CD4-positive, alpha-beta T cell treated with Interleukin-17A for 4 hours (primary cell): ENCODE measurements around the gene LANCL1.

Source experiments
- DNase-seq: peaks from one replicate; pipeline ENCODE4 v3.0.0-alpha.2; 2020; ENCODE audit warnings: mixed read lengths

Gene LANCL1, protein sequence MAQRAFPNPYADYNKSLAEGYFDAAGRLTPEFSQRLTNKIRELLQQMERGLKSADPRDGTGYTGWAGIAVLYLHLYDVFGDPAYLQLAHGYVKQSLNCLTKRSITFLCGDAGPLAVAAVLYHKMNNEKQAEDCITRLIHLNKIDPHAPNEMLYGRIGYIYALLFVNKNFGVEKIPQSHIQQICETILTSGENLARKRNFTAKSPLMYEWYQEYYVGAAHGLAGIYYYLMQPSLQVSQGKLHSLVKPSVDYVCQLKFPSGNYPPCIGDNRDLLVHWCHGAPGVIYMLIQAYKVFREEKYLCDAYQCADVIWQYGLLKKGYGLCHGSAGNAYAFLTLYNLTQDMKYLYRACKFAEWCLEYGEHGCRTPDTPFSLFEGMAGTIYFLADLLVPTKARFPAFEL

DNA sequence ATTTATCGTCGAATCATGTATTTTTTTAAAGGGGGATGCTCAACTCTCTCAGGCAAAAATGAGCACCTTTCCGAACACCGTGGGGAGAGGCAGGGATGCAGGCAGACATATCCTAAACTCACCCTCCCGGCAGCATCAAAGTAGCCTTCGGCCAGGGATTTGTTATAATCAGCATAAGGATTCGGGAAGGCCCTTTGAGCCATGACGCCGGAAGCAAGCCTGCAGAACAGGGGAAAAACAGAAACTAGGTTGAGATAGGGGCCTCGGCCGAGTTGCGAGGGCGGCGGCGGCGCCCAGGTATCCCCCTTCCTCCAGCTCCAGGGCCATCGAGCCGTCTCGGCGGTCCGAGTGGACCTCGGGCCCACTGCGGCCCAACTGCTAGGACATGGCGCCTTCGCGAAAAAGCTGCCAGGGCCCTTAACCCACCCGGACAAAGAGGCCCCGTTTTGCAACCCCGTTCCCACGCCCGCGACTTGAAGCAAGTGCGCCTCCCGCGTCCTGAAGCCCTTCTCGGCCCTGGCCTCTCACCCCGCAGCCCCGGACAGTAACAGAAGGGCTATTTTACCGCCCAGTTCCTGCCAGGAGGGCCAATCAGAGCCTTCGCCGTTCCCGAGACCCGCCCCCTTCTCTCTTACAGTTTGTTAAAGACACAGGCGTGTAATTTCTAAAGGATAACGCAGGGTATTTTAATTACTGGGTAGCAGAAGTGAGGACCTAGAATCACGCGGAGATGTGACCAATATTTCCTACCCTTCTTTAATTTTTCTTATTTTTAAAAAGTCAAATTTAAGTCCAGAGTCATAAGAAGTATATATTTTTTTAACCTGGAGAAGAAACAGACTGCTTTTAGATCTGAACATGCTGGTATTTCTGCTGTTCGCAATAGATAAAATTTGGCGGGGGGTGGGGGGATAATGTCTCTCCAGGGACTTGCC is at the start of gene LANCL1:
TSS of gene LANCL1 (minus strand) at position 566 of the 935 bp plus-strand sequence. CDS start at position 203, 363 bp downstream.
- peak; percentile 85 for DNase-seq

DNA sequence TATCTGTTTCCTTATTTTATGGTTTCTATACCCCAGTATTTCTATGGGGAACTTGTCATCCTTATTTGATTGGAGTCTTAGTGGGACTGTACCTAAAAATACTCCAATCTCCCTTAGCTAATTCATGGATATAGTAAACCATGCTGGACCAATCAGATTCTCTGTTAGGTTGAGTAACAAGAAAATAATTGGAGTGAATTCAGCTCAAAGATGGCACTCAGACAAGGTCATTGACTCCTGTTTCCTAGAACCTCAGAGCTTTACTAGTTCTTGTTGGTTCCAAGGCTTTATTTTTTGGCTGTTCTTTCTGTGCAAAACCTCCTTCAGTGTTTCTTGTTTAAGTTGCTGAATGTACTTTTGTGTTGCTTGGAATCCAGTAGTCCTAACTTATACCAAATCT is 48.0 kb upstream of the LANCL1 start:
- DNase-seq, result no peak

DNA sequence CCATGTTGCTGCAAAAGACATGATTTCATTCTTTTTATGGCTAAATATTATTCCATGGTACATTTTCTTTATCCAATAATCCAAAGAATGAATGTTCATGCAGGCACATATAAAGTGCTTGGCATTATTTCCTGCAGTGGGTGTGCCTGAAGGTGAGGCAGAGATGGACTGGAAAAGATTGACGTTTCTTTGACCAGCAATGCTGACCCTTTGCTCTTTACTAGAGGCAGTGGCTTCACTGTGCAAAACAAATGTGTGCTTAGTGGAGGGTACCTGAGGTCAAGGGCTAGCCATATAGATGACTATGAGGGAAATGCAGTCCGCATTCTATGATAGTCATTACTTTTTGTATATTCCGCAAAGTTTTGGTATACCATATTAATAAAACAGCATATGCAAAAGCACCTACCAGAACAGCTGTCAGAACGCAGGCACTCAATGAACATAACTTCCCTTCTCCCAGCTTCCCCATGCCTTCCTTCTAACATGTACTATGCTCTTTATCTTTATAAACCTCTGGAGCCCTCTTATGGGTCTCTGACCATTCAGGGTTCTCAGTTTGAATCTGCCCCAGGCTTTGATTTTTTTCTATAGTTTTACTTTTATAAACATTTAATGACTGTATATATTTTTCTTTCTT is 47.2 kb upstream of the LANCL1 start:
- DNase-seq, result no peak

DNA sequence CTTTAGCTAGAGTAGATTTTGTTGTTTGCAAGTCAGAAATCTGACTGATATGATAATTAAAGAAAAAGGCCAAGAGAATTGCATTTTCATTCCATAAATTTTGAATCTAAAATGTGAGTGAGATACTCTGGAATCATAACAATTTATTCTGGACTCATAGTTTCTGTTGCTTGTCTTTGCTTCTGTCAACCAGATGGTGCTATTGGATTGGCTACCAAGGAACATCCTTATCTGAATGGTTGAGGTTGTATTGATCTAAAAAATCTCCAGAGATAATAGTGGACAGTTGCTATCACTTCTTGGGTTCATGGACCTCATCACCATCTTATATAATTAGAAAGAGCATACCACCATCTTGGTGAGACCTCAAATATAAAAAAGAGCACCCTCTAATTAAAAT is 45.8 kb upstream of the LANCL1 start:
- DNase-seq, result no peak

DNA sequence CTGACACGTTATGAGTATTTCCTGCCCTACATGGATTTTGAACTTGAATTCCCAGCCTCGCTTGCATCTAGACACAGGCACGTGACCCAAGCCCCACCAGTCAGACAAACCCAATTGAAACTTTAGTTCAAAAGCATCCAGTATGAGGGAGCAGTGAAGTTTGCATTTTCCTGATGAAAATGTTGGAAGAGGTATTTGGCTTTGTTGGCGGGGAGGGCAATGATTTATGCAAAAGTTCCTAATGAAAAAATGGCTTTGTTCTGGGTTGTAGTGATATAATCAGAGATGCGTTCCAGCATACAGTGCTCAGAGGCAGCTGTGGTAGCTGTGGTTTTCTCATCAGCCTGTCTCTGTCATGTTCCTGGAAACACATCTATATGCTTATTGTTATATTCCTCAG is 43.0 kb upstream of the LANCL1 start:
- DNase-seq, result no peak

DNA sequence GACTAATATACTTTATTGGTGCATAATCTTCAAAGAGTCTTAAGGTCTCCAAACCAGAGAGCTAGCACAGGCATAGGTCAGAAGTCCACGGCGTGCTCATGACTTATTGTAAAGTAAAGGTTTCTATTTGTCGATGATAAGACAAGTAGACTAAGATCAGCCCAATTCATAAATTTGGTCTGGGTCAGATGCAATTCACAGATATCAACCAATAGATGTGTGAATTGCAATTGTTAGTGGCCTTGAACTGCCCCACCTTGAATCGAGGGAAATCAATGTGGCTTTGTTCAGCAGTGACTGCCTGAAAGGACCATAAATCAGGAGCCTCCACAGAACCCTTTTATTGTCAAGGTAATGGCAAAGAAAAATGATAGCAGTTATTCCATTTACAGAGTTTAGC is 40.7 kb upstream of the LANCL1 start:
- DNase-seq, result no peak

DNA sequence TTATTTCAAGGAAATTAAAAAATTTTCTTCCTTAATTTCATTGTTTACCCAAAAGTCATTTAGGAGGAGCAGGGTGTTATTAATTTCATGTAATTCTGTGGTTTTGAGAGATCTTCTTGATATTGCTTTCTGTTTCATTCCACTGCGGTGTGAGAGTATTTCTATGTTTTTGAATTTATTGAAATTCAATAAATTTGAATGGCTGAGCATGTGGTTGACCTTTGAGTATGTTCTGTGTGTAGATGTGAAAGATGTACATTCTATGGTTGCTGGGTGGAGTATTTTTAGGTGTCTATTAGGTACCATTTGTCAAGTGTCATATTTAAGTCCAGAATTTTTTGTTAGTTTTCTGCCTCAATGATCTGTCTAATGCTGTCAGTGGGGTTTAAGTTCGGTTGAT is 39.4 kb upstream of the LANCL1 start:
- no peak for DNase-seq

DNA sequence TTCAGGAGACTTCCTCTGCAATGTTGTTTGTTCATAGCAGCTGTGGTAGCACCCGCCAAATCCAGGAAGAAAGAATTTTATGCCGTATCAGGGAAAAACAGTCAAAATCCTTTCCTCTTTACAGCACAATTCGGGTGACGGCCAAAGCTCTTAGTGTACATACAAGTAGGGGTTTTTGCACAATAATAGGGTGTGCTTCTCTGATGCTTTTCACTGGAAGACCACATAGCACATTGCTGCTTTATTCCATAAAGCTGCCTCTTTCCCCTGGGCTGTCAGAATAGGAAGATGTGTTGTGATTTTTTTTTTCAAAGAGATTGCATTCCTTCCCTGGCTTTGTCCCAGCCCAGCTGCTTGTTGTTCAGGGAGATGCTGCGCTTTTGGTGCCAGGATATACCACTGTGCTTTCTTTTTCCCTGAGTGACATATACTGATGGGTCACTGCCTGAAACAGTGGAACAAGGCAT is 27.2 kb upstream of the LANCL1 start:
- no peak for DNase-seq

DNA sequence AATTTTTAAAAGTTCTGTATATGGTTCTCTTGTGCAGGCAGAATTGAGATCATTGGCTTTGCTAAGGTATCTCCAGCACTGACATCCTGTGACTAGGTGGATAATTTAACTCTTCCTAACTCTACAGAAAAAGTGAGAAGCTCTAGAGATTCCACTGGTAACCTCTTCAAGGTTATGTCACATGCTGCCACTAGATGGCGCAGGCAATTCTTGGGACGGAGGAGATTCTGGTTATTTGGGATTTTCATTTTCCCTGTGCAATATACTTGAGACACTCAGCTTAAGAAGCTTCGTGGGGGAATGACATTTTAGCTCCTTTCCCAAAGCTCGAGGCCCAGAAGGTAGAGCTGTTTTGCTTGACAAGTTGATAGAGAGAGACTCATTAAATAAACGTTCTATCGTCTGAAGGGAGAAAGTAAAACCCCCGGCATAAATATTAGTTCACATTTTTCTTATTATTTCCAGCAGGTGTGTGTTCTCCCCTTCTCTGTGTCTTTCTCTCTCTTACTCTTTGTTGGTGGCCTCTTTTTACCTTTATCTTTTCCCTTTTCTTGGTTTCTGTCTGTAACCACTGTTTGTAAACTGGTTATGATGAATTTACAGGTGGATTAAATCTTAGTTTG is 26.6 kb upstream of the LANCL1 start:
- DNase-seq, result peak; percentile 42

DNA sequence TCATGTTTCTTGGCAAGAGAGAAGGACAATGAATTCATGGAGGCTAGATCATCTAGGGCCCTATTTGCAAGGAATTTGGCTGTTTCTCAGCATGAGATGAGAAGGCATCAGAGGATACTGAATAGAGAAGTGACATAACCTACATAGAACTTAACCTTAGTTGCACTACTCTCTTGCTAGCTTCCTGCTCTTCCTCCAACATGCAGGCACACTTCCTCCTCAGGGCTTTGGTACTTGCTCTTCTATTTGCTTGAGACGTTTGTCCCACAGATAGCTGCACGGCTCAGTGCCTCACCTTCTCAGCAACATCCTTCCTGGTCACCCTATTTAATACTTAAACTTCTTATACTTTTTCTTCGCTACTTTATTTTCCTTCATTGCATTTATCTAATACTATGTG is 20.0 kb upstream of the LANCL1 start:
- DNase-seq, result no peak

DNA sequence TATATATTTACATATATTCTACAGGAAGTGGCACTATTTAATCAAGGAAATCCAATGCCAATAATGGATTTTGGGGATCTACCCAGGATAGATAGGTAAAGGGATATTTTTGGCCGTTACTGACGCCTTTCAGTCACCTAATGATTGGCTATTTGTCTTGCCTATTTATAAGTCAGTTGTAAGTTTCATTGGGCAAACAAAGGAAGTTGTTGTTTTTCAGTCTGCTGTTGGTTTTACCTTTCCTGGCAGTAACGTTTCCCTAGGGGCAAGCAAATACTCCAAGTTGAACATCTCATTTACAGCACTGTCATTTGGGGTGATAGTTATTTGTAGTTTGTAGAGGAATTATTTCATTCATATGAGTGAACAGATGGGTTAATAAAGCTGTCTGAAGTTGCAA is 17.0 kb upstream of the LANCL1 start:
- DNase-seq, result no peak

DNA sequence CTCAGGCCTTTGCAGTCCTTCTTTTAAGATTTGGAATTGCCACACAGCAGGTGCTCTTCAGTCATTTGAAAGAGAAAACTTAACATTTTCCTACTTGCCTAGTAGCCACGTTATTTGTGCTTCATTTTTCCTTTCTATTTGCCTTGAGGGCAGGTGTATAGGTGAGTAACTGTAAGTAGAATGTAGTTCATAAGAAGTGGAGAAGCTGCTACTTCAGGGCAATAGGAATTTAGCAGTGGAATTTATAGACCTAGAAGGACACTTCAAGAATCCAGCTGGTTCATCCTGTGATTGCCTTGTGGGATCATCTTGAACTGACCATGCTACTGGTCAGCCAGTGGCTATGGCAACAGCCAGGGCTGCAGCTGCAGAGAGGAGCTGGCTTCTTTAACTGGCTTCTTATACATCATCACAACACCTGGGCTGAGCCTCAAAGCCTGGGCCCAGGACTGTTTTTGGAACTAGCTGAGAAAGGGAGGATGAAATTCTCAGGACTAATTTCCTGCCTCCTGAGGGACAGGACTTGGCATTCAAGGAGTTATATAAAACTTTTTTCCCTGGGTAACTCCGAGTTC is 5.1 kb upstream of the LANCL1 start:
- DNase-seq, result no peak

DNA sequence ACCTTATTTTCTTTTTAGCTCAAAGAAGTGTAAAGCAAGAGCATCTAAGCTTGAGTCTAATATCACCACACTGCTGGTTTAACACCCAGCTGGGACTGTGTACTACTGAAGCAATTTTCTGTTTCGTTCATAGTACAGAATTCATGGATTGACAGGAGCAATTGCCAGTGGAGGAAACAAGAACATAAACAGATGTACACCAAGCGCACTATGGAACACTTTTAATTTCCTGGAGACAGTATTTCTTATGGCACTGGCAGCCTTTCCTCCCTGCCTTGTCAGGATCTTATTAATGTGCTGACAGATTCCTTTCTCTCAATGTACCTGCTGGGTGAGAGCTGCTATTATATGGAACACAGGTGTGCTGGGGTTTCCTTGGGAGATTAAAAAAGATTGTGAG is 4.2 kb upstream of the LANCL1 start:
- DNase-seq, result no peak

DNA sequence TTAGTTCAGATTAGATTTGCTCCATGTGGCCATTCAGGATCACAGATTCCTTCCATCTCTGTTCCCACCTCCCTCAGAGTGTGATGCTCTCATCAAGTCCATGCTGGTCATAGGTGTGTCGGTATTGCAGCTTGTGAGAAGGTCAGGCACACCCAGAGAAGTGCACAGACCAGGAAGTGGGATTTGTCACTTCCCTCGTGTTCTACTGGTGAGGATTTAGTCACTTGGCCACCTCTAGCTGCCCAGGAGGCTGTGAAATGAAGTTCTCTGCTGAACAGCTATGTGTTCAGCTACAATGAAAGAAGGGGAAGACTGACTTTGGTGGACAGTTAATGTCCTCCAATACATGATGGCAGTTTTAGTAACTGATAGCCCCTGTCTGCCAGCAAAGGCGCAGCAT is 3.5 kb upstream of the LANCL1 start:
- DNase-seq, result peak; percentile 9

DNA sequence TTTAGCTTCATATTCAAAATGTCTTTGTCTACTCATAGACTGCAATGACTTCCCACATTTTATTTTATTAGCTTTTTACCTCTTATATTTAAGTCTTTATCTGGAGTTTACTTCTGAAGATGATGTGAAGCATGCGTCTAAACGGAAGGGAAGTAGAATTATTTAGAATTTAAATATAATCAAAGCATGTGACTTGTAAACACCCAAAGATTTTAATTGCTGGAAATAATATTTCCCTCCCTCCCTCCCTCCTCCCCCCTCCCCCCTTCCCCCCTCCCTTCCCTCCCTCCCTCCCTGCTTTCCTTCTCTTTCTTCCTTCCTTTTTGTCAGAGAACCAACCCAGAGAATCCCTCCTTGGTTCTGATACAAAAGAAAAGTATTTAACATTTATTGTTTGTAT is 2.1 kb upstream of the LANCL1 start:
- DNase-seq, result no peak

DNA sequence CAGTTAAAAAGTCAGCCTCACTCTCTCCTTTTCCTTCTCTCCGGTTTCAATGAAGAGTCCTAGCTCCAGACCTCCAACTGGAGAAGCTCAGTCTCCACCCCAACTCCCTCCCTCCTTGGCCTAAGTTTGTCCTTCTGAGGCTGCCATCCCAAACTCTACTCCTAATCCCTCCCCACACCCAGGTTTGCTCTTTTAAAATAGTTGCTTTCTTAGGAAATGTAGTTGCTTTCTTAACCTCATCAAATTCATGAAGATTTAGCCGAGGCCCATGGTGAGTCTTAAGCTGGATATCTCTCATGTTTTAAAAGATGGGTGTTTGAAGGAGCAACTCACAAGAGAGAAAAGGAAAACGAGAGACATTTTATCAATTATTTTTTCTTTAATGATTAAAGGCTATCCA is 937 bp upstream of the LANCL1 start:
- peak; percentile 10 for DNase-seq

DNA sequence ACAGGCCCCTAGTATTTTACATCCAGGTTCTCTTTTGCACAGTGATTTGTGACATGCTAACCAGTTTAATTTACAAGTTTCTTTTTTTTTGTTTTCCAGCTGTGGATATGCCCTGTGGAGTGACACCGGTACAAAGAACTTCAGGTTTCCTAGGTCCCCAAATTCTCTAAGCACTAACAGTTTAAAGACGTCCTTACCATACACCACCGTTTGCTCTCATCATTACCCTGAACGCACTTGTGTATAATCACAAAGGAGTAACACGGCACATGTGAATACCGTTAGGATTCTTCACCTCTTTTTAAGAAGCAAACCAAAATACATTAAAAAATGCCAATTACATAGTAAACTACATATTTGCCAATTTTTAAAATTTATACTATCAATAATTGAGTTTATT is 853 bp downstream of the LANCL1 start:
- DNase-seq, result no peak

DNA sequence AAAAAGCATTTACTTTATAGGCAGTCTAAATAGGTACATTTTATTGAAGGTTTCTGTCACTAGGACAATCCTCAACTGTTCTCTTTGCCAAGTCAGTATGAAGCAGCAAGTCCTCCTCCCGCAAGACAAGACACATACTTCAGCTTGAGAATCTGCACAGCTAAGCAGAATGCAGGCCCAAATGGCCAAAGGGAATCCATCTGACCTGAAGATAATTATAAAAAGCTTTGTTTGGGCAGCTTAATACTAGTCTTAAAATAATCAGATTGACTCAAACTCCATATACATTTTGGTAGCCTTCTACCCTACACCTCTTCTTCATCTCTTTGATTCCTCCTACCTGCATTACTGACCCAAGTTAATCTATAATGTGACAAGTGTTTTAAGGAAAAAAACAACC is 1.8 kb downstream of the LANCL1 start:
- DNase-seq, result no peak

DNA sequence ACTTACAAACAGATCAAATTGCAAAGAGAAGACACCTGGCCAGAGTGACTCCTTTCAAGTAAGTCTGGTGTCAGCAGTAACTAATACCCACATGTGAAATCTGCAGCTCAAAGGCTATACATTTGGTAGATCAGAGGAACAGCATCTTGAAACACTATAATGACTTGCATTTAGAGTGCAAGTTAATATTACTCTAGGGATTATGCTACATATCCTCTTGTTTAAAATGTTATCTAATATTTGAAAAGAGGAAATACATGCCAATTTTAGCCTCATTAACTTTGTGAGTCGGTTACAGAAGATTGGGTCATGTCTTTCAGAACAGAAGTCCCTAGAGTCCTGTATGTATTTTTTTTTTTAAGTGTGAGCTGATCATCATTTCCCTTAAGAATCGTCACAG is 15.2 kb downstream of the LANCL1 start:
- no peak for DNase-seq

DNA sequence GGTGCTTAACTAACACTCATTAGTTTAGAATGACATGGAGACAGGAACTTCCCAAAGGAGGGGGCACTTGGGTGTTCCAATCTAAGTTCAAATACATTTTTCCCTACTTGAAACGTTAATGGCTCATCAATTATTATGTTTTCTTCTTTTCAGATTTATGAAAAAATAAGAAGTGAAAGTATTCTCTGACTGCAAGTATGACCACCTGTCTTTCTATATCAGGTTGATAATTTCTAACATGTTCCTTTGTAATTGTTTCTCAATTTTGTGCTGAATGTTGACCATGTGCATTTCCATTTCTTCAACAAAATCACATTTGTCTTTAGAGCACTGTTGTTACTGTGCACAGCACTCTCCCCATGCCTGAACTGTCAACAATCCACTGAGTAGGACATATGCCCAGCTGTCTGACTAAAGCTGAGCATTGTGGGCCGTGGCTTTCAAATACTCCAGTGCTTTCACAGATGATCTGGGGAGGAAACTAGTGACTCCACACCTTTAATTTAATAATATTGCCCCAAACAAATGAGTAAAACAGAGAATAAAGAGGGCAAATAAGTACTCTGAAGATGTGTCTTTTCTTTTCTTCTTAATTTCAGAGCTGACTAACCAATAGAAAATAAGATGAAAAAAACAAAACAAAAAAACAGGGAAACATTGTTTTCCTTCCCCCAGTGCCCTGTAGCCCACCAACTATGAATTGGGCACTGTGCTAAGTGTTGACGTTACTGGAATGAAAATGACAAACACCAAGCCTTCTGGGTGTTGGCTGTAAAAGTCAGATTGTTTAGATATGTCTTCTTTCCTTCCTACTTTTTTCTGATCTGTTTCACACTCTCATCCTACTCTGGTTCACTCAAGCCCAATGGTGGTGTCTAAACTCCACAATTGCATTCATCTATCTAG is 16.0 kb downstream of the LANCL1 start:
- DNase-seq, result no peak

DNA sequence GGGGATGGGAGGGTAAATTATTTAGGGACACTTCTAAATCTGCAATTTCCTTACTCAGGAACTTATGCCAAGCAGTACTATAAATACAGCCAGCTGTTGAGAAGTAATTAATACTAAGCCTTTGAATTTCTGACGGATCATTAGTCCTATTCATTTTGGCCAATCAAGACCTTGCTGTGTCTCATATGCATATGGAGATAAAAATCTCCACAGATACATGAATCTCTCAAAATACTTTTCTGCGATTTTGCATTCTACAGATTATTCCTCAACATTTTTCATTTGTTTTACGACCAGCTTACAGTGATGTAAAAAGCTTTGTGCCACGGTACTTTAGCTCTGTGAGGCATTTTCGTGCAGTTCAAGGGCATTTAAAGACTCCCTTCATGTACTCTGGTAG is 16.7 kb downstream of the LANCL1 start:
- no peak for DNase-seq
